CD4-positive, alpha-beta T cell (primary cell): Measurements from ENCODE around the gene PTH1R. TPM values are rescaled to one million over a fixed set of nuclear protein-coding genes. Genes with fewer than 3 reads are reported as not detected.

Source experiments
- ATAC-seq: fragments of 200-7000 bp; cut with Tn5 transposase; one replicate; pipeline ENCODE4 v1.10.0; 2022; ENCODE audit warnings: mild to moderate bottlenecking; ENCODE audit not compliant: poor library complexity
- CTCF ChIA-PET: fragments of 350-600 bp; sonication (Branson Sonifier 250); formaldehyde crosslinking; loops from one replicate; lab custom pipeline; 2021; ENCODE audit warnings: antibody characterized with exemption, inconsistent platforms; lab: Charles Lee
- POLR2A ChIA-PET: fragments of 350-600 bp; sonication (Branson Sonifier 250); formaldehyde crosslinking; loops from one replicate; lab custom pipeline; 2021; ENCODE audit warnings: antibody characterized with exemption, inconsistent platforms; lab: Charles Lee
- DNase-seq, 14 experiments: peaks; one replicate each; pipeline ENCODE4 v3.0.0-alpha.2; 2013 to 2020; ENCODE audit warnings: mixed read lengths in 2 of 14
- H3K27ac ChIP-seq, 2 donors: one replicate each; pipeline versions ENCODE4 v1.5.1 to v1.7.0; 2013; ENCODE audit warnings: low read length in 2 of 2, low read depth in 1 of 2, mild to moderate bottlenecking in 1 of 2
- H3K27me3 ChIP-seq, 2 experiments: 1 replicate in 1 of 2; 2 replicates in 1 of 2; pipeline versions ENCODE4 v1.6.1 to v1.7.0; 2013; ENCODE audit warnings: low read length in 2 of 2, control low read depth in 1 of 2, mild to moderate bottlenecking in 1 of 2, moderate library complexity in 1 of 2; ENCODE audit not compliant: insufficient read depth in 2 of 2, control insufficient read depth in 1 of 2
- H3K36me3 ChIP-seq: one replicate; pipeline ENCODE4 v1.6.1; 2013; ENCODE audit warnings: low read length, control low read depth; ENCODE audit not compliant: insufficient read depth
- H3K4me1 ChIP-seq: one replicate; pipeline ENCODE4 v1.6.1; 2013; ENCODE audit warnings: low read length, control low read depth; ENCODE audit not compliant: insufficient read depth
- H3K4me3 ChIP-seq: one replicate; pipeline ENCODE4 v1.5.1; 2013; ENCODE audit warnings: mild to moderate bottlenecking, low read length, moderate library complexity
- H3K9me3 ChIP-seq, 2 experiments: 1 replicate in 1 of 2; 2 replicates in 1 of 2; pipeline versions ENCODE4 v1.6.1 to v1.7.0; 2013; ENCODE audit warnings: low read length in 2 of 2, mild to moderate bottlenecking in 2 of 2, control low read depth in 1 of 2, moderate library complexity in 1 of 2; ENCODE audit not compliant: control insufficient read depth in 1 of 2, insufficient read depth in 1 of 2
- H3K27ac Mint-ChIP-seq: one replicate; pipeline ENCODE4 v1.8.0; 2020; ENCODE audit warnings: mixed read lengths
- H3K27me3 Mint-ChIP-seq: one replicate; pipeline ENCODE4 v1.8.0; 2021; ENCODE audit warnings: mixed read lengths
- H3K36me3 Mint-ChIP-seq: one replicate; pipeline ENCODE4 v1.8.0; 2021; ENCODE audit warnings: low read depth, mixed read lengths
- H3K4me1 Mint-ChIP-seq: one replicate; pipeline ENCODE4 v1.8.0; 2021; ENCODE audit warnings: low read depth, mixed read lengths
- H3K4me3 Mint-ChIP-seq: one replicate; pipeline ENCODE4 v1.8.0; 2020; ENCODE audit warnings: mild to moderate bottlenecking, mixed read lengths
- H3K9me3 Mint-ChIP-seq: one replicate; pipeline ENCODE4 v1.8.0; 2020; ENCODE audit warnings: mixed read lengths
- intact Hi-C, 2 experiments: fragments of 100-400 bp; cut with DNase I in 1 of 2; cut with micrococcal nuclease in 1 of 2; formaldehyde crosslinking; loops; one replicate each; pipeline versions ENCODE4 v1.15.1 to v1.9.0; 2023 to 2025; cut with DNase I, micrococcal nuclease
- total RNA-seq, 174 experiments: library from RNA in 2 of 174; stranded (reverse) in 2 of 174; gene quantifications; one replicate each; pipeline ENCODE4 v1.2.3 and lab custom pipeline; 2021 to 2026
- TF ChIP-seq, protein P1 (sequence below): fragments of 200-600 bp; IDR thresholded peaks from one replicate; pipeline ENCODE4 v1.8.0; 2022; ENCODE audit warnings: antibody characterized with exemption, mild to moderate bottlenecking

Gene PTH1R
- total RNA-seq, 2 experiments from 2014 or later, result not detected

DNA sequence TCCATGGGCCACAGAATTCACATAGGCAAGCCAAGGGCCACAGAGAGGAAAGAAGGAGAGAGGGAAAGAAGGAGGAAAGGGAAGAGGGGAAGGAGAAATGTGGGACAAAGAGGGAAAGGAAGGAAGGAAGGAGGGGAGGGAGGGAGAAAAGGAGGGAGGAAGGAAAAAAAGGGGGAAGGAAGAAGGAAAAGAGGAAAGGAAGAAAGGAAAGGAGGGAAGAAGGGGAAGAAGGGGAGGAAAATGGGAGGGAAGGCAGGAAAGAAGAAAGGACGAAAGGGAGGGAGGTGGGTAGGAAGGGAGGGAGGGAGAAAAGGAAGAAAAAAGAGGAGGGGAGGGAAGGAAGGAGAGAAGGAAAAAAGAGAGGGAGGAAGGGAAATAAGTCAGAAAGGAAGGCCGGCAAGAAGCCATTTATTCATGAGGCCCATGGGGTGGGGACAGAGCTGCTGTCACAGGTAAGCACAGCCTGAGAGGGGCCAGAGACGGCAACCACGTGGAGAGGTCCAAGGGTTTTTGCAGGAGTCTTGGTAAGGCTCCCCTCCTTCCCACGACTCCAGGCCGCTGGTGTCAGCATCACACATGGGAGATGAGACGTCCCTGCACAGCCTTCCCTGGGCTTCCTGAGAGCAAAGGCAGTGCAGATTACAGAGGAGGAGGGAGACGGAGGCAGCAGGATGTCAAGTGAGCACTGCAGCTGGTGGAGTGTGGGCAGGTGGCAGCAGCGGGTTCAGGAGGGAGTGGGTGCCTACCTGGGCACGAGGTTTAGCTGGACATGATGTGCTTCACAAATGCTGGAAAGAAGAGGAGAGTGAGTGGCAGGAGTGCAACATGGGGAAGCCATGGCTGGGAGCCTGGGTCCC, 19.8 kb upstream of the PTH1R start:
- POLR2A ChIA-PET, result no interaction called here
- Histone ChIP-seq H3K27ac (no peak overlapping the region), H3K36me3 (no peaks in the 10 kb centered on the region), H3K4me1 (no peaks in the 10 kb centered on the region), H3K27me3 (no peaks in the 10 kb centered on the region), H3K4me3 (no peak overlapping the region), H3K9me3 (no peaks in the 10 kb centered on the region)
- Mint-ChIP-seq H3K9me3 (no peaks in the 10 kb centered on the region), H3K27me3 (no peaks in the 10 kb centered on the region), H3K4me3 (no peak overlapping the region), H3K36me3 (no peaks in the 10 kb centered on the region), H3K4me1 (no peaks in the 10 kb centered on the region), H3K27ac (no peak overlapping the region)
- intact Hi-C loops, result no loop called here
- DNase-seq (no peak), ATAC-seq (no peak)
- TF ChIP-seq, protein P1, sequence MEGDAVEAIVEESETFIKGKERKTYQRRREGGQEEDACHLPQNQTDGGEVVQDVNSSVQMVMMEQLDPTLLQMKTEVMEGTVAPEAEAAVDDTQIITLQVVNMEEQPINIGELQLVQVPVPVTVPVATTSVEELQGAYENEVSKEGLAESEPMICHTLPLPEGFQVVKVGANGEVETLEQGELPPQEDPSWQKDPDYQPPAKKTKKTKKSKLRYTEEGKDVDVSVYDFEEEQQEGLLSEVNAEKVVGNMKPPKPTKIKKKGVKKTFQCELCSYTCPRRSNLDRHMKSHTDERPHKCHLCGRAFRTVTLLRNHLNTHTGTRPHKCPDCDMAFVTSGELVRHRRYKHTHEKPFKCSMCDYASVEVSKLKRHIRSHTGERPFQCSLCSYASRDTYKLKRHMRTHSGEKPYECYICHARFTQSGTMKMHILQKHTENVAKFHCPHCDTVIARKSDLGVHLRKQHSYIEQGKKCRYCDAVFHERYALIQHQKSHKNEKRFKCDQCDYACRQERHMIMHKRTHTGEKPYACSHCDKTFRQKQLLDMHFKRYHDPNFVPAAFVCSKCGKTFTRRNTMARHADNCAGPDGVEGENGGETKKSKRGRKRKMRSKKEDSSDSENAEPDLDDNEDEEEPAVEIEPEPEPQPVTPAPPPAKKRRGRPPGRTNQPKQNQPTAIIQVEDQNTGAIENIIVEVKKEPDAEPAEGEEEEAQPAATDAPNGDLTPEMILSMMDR, result no peak
- CTCF ChIA-PET, result no interaction called here

DNA sequence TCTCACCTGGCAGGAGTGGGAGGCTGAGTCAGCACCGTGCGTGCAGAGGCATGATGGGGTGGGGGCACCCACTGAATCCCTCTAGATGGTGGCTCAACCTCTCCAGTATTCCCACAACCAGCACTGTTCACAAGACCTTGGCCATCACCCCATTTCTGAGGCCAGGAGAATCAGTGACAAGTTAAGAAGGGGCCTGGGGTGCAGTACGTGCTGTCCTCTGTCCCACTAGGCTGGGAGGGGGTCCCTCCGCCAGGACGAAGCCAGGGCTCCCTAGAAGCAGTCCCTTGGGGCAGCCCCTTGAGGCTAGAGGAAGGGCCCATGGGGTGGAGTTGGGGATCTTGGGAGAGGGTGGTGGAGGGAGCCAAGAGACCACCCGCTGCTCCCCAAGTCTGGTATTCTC, 19.1 kb upstream of the PTH1R start:
- Mint-ChIP-seq H3K9me3 (no peaks in the 10 kb centered on the region), H3K27ac (no peak overlapping the region), H3K27me3 (no peaks in the 10 kb centered on the region), H3K4me1 (no peaks in the 10 kb centered on the region), H3K4me3 (no peak overlapping the region), H3K36me3 (no peaks in the 10 kb centered on the region)
- Histone ChIP-seq H3K9me3 (no peaks in the 10 kb centered on the region), H3K4me1 (no peaks in the 10 kb centered on the region), H3K27ac (no peak overlapping the region), H3K27me3 (no peaks in the 10 kb centered on the region), H3K36me3 (no peaks in the 10 kb centered on the region), H3K4me3 (no peak overlapping the region)
- CTCF ChIA-PET, result no interaction called here
- DNase-seq (no peak), ATAC-seq (no peak)
- POLR2A ChIA-PET, result no interaction called here
- intact Hi-C loops, result no loop called here
- TF ChIP-seq, protein P1, result no peak

DNA sequence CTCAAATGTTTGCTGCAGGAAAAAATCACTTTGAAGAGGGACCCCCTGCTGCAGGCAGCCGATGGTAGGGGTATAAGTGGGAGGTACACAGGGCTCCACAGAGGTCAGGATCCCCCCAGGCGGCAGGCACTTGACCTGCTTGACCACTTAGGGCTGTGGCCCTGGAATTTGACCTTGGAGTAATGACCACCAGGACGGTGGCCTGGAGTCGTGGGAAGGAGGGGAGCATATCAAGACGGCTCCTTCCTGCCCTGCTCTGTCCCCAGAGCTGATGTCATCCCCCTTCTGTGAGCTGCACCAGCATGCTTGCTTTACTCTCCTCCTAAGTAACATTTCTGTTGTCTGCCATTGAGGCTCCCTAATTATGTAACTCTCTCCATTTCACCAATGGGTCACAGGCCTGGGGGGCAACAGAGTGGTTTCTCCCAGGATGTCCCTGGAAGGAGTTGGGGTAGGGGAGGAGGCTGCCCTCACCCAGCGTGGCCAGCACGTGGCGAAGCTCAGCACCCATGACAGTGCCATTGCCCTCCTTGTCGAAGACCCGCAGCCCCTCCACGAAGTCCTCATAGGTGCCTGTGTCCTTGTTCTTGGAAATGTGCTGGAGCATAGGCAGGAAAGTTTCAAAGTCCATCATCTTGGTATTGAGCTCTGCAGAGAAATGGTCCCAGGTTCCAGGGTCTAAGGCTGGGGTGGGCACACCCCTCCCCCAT, 18.4 kb upstream of the PTH1R start:
- Mint-ChIP-seq H3K27me3 (no peaks in the 10 kb centered on the region), H3K9me3 (no peaks in the 10 kb centered on the region), H3K4me3 (no peak overlapping the region), H3K36me3 (no peaks in the 10 kb centered on the region), H3K4me1 (no peaks in the 10 kb centered on the region), H3K27ac (no peak overlapping the region)
- DNase-seq (no peak), ATAC-seq (no peak)
- Histone ChIP-seq H3K4me3 (no peak overlapping the region), H3K36me3 (no peaks in the 10 kb centered on the region), H3K27ac (no peak overlapping the region), H3K27me3 (no peaks in the 10 kb centered on the region), H3K9me3 (no peaks in the 10 kb centered on the region), H3K4me1 (no peaks in the 10 kb centered on the region)
- TF ChIP-seq, protein P1, result no peak
- ChIA-PET CTCF (no interaction called here), POLR2A (no interaction called here)
- intact Hi-C loops, result no loop called here
